HG03064 (cell line): Measurements from ENCODE around the gene FBLN2.

Experiments used
- ATAC-seq: cut with Tn5 transposase; IDR thresholded peaks from one replicate; pipeline ENCODE4 v1.9.1; 2021; ENCODE audit warnings: low read depth; ENCODE audit not compliant: unreplicated experiment

The FBLN2 gene

DNA sequence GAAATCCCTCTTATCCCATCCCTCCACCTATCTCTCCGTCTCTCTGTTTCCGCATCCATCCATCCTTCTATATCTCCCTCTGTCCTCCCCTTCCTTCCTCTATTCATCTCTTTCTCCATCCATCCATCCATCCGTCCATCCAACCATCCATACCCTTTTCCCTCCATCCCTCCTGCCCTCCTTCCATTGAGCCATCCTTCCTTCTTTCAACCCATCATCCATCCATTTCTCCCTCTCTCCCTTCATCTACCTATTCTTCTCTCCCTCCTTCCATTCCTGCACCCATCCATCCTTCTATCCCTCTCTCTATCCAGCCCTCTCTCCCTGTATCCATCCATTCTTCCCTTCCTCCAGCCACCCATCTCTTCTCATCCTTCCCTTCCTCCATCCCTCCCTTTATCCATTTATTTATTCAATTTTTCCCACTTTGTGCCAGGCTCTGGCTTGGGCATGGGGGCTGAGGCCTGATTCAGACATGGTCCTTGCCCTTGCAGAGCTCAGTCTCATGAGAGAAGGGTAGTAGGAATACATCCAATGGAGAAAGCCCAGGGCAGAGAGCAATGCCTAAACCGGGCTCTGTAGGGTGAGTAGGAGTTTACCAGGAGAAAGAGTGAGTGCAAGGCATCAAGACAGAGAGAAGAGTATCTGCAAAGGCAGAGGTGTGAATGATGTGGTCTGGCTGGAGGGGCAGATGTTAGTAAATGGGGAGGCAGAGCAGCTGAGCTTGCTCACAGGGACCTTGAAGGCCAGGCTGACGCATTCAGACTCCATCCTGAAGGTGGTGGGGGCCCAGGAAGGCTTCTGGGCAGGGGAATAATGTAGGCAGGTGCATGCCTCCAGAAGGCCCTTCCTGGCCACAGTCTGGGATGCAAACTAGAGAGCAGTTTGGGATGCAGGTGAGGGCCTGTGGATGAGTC is 19.5 kb upstream of the FBLN2 start:
- no peak for ATAC-seq

DNA sequence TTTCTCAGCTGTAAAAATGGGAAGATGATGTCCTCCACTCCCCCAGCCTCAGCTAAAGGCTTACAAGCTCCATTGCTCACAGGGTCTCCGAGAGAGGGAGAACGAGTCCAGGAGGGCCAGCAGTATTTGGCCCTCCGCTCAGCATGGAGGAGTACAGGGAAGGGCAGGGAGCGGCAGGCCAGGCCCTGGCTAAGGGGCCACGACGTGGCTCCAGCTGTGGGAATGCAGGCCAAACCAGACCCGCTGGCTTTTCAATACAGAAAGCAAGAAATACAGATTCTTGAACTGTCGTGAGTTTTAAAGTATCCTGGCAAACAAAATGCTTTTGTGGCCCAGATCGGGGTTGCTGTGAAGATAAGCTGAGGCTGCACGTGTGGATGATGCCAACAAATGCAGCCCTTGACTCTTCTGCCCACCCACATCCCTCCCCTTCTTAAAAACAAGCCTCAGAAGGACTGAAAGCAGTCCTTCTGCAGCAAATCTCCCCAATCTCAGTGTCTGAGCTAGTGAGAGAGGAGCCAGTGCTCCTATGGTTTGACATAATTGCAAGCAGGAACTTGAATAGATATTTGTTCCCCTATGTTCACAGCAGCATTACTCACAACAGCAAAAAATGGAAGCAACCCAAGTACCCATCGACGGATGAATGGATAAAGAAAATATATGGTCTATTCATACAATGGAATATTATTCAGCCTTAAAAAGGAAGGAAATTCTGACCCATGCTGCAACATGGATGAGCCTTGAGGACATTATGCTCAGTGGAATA is 18.5 kb upstream of the FBLN2 start:
- ATAC-seq, result no peak

DNA sequence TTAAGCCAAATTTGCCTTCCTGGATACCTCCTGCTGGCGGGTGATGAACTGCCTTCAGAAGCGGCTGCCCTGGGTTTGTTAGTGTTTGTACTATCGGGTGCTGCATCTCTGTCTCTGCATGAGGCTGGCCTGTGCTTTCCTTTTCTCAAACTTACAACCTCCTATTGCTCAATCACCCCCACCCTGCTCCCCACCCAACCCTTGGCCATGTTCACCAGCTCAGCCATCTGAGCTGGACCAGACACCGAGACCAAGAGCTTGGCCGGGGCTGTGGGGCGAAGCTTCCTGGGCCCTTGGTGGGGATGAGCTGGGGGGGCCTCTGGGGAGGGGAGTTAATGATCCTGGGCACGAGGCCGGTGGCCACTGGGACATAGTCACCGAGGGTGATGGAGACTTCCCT is 16.8 kb upstream of the FBLN2 start:
- no peak for ATAC-seq

DNA sequence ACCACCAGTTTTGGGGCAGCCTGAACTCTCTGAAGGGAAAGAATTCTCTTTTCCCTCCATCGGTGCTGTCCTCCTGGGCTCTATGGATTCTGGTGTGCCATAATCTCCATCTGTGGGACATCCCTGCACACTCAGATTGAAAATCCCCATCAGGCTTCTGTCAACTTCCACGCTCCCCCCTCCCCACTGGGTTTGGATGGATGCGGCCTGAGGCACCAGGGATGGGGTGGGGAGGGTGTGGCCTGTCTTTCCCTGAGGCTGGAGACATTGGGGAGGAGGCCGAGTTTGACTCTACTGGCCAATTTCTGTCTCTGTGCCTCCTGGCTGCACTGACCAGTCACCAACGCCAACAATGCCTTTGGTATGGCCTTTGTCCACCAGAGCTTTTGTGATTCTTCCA is 16.3 kb upstream of the FBLN2 start:
- no peak for ATAC-seq

DNA sequence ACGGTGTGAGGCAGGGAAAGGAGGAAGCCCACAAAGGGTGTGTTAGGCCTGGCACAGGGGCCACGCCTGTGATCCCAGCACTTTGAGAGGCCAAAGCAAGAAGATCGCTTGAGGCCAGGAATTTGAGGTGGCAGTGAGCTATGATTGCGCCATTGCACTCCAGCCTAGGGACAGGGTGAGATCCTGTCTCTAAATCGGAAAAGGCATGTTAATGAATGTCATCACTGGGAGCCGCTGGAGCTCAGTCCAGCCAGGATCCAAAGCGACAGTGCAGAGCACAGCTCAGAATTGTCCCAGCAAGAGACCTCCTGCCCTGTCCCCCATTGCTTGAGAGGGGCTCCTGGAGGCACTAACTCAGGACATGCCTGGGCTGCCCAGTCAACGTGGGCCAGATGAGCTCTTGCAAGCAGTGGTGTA is 15.0 kb upstream of the FBLN2 start:
- no peak for ATAC-seq

DNA sequence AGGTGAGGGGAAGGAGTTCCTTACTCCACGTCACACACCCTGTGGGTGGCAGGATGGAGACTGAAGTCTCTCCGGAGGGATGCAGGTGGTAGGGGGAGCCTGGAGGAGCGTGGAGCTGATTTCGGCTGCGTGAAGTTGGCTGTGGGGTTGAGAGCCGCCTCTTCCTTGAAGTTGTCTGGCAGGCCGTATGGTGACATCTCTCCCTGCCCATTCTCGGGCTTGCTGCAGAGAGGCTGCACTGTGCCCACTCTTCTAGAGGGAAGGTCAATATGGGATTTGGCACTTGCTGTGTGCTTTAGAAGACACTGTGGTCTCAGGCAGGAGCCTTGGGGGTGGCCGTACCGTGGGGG is 13.4 kb upstream of the FBLN2 start:
- ATAC-seq, result no peak

DNA sequence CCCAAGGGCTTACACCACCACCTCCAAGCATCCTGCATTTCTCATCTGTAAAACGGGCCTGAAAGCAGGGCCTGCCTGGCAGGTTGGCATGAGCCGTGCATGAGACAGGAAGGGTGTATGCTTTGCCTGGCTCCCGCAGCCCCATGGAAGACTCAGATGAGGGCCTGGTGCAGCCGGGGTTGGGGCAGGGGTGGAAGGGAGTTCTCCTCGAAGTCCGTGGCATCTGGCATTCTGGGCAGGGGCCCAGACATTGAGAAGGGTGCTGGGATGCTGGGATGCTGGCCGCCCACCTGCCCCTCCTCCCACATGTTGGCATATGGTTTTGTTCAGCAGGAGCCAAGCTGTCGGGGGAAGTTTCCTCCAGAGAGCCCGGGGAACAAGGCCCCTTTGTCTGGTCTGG is 13.0 kb upstream of the FBLN2 start:
- ATAC-seq, result no peak

DNA sequence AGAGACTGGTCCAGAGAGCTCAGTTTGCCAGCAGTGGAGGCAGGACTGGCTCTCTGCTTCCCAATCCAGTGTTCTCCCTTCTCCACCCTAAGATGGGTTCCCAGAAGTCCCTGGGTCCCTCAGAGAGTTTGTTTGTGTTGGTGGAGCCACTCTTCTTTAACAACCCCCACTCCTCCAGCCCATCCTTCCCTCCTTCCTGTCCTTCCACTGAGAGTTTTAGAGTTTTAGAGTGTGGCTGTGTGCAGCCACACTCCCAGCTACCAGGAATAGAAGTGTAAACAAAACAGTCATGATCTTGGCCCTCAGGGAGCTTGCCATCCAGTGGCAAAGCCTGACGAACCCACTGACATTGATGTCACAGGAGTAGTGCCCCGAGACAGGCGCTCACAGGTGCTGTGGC is 12.5 kb upstream of the FBLN2 start:
- no peak for ATAC-seq

DNA sequence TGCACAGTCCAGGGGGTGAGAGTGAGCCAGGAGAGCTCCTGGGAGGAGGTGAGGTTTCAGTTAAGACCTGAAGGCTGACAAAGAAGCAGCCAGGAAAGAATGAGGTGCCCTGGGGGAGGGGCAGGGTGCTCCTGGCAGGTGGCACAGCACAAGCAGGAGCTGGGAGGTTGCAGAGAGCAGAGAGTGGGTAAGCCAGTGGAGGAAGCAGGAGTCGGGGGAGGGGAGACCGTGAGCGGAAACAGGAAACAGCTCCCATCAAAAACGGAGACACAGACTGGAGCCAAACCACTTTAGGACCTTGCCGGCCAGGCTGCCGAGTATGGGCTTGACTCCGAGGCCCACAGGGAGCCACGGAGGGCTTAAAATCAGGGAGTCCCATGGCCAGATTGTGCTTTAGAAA is 12.1 kb upstream of the FBLN2 start:
- ATAC-seq, result no peak

DNA sequence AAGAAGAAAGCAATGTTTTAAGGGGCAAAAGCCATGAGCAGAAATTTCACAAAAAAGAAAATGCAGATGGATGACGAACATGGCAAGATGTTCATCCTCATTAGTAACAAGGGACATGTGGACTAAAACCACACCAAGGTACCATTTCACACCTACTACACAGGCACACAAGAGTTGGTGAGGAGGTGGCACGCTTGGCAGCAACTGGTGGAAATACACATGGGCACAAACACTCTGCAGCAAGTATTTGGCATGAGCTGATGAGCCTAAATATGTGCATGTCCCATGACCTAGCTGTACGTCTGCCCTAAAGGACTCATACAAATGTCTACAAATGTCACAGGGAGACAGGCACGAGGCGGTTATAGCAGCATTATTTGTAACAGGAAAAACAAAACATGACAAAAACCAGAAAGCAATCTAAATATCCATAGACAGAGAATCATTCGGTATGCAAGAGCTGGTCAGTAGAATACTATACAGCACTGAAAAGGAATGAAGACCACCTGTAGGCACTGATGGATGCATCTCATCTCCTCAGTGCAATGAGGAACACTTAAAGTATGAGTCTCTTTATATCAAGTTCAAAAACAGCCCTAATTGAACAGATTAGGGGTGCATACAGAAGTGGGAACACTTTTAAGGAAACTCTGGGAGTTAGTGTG is 11.5 kb upstream of the FBLN2 start:
- no peak for ATAC-seq

DNA sequence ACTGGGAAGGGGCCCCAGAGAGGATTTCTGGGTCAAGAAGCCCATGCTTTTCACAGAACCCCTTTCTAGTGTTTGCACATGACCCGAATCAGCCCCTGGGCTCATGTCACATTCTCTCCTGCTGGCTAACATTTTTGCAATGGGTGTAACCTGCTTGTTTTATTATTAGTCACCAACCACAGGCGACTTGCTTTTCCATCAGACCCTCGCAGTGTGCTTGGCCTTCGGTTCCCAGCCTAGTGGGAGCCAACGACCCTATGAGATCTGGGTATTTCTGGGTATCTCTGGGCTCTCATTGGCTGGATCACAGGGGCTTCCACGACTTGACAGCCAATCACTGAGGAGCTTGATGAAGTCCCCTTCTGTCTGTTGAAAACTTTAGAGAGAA is 11.0 kb upstream of the FBLN2 start:
- ATAC-seq, result no peak

DNA sequence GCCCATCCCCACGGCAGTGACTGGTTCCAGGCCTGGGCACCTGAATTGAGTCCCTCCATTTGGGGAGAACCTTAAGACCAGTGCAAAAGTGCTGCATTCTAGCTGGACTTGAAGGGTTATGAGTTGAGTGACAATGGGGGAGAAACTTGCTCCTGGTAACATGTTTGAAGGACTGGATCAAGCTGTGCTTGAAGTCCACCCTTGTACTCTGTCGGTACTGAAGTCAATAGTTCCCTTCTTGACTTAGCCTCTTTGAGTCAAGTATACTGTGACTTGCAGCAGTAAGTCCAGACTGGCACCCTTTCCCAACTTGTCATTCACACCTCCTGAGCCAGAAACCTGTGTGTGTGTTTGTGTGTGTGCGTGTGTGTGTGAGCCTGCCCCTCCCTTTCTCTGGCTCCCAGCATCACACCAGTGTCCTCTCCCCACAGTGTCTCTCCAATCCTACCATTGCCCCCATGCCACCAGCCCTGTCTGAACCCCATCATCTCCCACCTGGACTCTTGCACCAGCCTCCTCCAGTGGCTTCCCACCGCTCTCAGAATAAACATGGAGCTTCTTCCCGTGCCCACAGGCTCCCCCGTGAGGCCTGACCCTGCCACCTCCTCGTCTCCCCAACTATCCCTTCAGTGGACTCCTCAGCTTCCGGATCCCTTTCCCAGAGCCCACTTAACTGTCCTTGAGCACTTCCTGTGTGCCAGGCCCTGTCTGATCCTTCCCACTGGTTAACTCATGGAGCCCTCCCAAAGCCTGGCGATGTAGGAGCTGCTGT is 10.2 kb upstream of the FBLN2 start:
- ATAC-seq, result no peak

DNA sequence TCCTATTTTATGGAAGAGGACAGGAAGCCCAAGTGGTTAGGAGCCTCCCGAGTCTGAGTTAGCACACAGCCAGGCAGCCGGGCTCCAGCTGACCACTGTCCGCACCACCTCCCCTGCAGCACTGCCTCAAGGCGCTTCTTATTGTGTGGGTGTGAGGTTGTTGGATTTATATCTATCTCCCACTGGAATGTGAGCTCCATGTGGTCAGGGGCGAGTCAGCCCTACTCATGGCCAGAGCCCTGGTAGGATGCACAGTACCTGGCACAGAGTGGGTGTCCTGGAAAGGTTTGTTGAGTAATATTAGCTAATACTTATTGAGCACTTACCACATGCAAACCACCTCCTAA is 9.7 kb upstream of the FBLN2 start:
- no peak for ATAC-seq

DNA sequence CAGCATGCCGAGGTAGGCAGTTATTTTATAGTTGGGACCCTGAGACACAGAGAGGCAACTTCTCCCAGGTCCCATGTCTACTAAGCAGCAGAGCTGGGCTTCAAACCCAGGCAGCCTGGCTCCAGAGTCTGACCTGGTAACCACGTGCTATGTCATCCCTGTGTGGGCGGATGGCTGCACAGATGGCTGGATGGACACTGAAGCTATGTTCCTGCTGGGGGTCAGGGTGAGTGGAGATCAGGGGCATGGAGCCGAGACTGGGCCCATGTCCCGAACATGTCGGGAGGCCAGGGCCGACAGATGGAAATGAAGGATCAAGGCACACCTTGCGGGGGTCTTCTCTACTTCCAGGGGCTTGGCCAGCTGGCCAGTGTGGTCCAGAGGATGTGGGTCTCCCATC is 9.3 kb upstream of the FBLN2 start:
- no peak for ATAC-seq

DNA sequence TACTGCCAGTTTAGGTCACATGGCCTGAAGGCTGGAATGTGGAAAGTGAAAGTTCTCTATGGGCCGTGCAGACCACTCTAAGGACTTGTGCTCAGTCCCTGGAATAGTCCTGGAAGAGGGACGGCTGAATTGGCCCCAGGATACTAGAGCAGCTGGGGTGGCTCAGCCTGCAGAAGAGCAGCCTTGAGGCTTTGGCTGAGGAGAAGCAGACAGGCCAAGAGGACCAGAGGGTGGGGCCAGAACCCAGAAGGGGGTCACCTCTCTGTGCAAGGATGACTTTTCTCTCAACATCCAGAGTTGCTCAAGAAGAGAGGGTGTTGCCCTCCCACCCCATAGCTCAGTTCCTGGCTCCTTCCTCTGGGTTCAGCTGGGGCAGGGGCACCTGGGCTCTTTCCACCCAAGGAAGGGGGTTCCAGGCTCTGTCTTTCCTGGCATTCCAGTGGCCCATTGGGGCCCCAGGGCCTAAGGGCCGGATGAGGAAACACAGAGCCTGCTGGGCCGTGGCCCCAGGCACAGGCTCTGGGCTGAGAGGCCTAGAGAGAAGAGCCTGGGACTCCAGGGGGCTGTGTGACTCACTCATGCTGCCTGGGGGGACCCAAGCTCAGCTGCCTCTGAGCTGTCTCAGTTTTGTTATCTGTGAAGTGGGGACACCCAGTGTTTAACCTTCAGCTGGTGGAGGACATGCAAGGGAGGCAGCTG is 8.5 kb upstream of the FBLN2 start:
- ATAC-seq, result no peak

DNA sequence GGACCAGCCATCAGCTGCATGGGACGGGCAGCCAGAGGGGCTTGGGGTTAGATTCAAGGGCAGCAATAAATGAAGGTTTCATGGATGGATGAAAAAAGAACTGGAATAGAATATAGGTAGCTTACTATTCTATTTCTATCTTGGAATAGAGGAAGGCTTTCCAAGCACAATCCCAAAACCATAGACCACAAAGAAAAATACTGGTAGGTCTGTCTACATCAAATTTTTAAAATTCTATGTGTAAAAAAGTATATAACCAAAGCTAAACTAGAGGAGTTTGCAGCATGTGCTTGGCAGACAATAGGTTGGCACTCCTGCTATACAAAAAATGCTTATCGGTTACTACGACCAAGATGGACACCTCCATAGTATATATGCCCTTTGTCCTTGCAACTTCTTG is 7.2 kb upstream of the FBLN2 start:
- ATAC-seq, result no peak

DNA sequence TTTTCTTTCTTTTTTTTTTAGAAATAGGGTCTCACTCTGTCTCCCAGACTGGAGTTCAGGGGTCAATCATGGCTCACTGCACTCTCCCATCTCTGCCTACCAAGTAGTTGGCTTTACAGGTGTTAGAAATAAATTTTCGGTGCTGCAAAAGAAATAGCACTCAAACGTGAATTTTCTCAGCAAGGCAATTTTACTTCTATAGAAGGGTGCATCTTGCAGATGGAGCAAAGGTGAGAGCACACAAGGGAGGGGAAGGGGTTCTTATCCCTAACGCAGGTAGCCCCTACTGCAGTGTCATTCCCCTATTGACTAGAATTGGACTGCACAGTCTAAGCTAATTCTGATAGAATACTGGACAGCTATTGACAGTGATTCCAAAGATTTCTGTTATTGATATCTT is 6.8 kb upstream of the FBLN2 start:
- ATAC-seq, result no peak

DNA sequence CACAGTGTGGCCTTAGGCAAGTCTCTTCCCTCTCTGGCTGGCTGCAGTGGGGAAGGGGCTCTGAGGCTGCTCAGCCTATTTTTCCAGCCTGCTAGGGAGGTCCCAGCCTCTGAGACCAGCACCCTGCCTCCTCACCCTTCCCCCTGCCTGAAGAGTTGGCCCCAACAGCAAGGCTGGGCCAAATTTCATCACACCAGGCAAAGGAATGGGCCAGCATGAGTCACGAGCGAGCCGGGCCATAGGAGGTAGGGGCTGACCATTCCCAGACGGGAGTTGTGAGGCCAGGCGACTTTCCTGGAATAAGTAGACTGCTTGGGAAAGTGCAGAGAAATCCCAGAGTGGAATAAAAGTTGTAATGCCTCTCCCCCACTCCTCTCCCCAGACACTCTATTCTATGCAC is 5.7 kb upstream of the FBLN2 start:
- ATAC-seq, result no peak

DNA sequence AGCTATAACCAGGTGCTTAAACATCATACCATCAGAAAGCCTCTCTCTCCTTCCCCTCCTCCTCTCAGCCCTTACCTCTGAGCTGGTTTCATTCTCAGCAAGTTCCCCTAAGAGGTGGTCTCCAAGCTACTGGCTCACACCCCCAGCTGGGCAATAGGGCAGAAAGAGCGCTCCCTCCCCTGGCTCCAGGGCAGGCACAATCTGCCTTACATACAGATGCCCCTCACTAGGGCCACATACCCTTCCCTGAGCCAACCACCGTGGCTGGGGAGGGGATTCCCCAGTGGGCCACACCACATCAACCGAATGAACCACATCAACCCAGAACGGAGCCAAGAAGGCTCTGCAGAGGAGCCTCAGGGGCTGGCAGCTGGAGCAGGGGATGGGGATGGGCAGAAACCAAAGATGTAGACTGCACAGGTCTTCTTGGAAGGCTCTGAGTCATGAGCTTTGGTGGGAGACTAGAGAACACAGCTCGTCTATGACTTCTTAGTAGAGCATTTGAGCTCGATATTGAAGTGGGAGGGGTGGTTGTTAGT is 4.6 kb upstream of the FBLN2 start:
- no peak for ATAC-seq
